GM13977 (cell line): Measurements from ENCODE around the gene KLHL29.

ENCODE experiments used
- DNase-seq: peaks from one replicate; pipeline ENCODE4 v3.0.0; 2012; ENCODE audit warnings: low spot score
- CTCF ChIP-seq: IDR thresholded peaks from 2 replicates; pipeline ENCODE4 v1.5.1; 2012; ENCODE audit warnings: mild to moderate bottlenecking, control low read depth; ENCODE audit not compliant: insufficient read depth; ENCODE audit errors: extremely low read depth, missing control alignments
- in situ Hi-C: fragments of 300-500 bp; cut with MboI; formaldehyde crosslinking; loops from one replicate; pipeline ENCODE4 v1.12.0; 2022; ENCODE audit warnings: low sequenced_read_pairs, low pct_unique_long_range_greater_than_20kb, mixed read lengths, inconsistent platforms; ENCODE audit not compliant: unreplicated experiment

KLHL29 gene

GRCh38 chr2:23505984-23506380, 121.0 kb downstream of the KLHL29 start:
- no peak for DNase-seq
- in situ Hi-C loops = no loop called here
- TF ChIP-seq CTCF = no peak

GRCh38 chr2:23506531-23507266, 121.7 kb downstream of the KLHL29 start:
- in situ Hi-C loops = no loop called here
- TF ChIP-seq CTCF = no peak
- DNase-seq = no peak

- in situ Hi-C loops = no loop called here
- TF ChIP-seq CTCF = no peak
Observed at GRCh38 chr2:23507267-23508065, 122.5 kb downstream of the KLHL29 start.

GRCh38 chr2:23508066-23508390, 123.0 kb downstream of the KLHL29 start:
- no peak for TF ChIP-seq CTCF

More at GRCh38 chr2:23507267-23508065, 122.5 kb downstream of the KLHL29 start:
- DNase-seq = no peak

GRCh38 chr2:23509103-23509502, 124.1 kb downstream of the KLHL29 start:
- no peak for DNase-seq
- no peak for TF ChIP-seq CTCF
- in situ Hi-C loops = no loop called here

More at GRCh38 chr2:23508066-23508390, 123.0 kb downstream of the KLHL29 start:
- in situ Hi-C loops = no loop called here
- no peak for DNase-seq

- no peak for TF ChIP-seq CTCF
- DNase-seq = no peak
- in situ Hi-C loops = no loop called here
Observed at GRCh38 chr2:23509596-23510292, 124.8 kb downstream of the KLHL29 start.
